Measurements from ENCODE around the gene MSANTD2.

Gene MSANTD2

DNA sequence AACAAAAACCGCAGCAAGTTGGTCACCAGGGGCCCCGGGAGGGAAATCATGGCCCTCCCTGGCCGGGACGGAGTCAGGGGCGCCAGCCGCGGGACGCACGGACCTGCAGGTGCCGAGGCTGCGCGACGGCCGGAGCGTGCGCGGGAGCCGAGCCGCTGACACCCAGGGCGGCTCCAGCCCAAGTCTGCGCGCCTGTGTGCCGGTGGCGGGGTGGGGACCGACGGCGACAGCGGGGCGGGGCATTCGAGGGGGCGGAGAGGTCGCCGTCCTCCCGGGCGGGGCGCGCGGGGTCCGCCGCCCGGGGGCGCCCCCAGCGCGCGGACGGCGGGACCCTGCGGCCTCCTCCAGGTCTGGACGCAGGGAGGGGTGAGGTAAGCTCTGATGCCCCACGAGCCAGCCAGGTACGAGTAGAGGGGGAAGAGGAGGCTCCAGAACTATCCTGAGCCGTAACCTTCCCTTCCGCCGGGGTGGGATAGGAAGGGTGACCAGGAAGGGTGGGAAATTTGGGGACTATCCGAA lies 38.0 kb downstream of the MSANTD2 start, which contains the start of gene ESAM:
ESAM (minus strand) TSS at position 186 of the 519 bp plus-strand sequence; CDS start at position 50, 136 bp downstream.
- peaks cover 8% of the 10 kb centered on the region for H3K4me1 ChIP-seq (ENCODE audit: low read length)
- H3K4me2 ChIP-seq (ENCODE audit: low read length), result peak within 1 kb of the TSS; percentile 94

DNA sequence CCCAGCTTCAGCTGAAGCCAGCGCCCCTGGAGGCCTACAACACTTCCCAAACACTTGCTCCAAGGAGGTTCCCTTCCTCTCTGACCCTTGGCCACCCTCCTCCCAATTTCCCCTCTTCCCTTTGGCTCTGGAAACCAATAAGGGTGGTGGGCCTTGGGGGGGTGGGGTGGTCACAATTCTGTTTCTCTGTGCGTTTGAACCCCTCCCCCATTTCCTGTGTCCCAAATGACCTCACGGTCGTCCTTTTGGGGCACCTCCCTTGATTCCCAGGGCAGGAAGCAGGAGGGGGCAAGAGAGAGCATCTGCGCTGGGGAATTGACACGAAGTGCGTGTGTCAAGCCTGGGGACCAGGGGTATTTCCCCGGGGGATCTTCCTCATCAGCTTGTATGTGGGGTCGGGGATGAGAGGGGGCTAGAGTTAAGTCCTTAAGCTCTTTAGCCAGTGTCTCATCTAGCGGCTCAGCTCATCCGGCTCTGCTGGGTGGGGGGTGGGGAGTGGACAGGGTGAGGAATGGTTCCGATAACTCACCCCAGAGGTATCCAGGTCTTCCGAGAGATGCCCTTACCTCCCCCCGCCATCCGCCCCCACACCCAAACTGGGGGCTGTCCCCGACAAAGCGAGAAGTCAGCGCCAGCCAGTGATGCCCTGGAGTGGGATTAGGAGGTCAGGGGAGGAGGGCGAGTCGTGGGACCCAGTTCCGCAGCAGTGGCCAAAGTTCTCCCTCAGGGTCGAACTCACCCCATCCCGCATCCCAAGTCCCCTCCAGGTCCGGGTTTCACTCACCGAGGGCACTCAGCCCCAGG lies 38.7 kb downstream of the MSANTD2 start:
- Histone ChIP-seq H2AFZ (ENCODE audit: low read depth, low read length) (peak overlapping the region; percentile 75), H3K79me2 (ENCODE audit: low read length) (no peaks in the 10 kb centered on the region), H3K9ac (ENCODE audit: low read length) (peak overlapping the region; percentile 48; the same call in 1 of the 2 replicates), H3K4me3 (ENCODE audit: low read length) (peak overlapping the region; percentile 90), H4K20me1 (ENCODE audit: insufficient read depth, low read length) (peaks cover 5% of the 10 kb centered on the region; the same call in 1 of the 2 replicates), H3K36me3 (replicated peaks; ENCODE audit: low read depth, low read length) (peaks cover 3% of the 10 kb centered on the region), H3K27me3 (ENCODE audit: low read depth, low read length) (peaks cover 17% of the 10 kb centered on the region; the same call in 1 of the 2 replicates), H3K9me3 (ENCODE audit: insufficient read depth, low read length) (no peaks in the 10 kb centered on the region), H3K4me2 (ENCODE audit: low read length) (peak overlapping the region; percentile 94), H3K27ac (ENCODE audit: low read length) (no peak overlapping the region), H3K4me1 (ENCODE audit: low read length) (peaks cover 8% of the 10 kb centered on the region)
- TF ChIP-seq, protein P1, sequence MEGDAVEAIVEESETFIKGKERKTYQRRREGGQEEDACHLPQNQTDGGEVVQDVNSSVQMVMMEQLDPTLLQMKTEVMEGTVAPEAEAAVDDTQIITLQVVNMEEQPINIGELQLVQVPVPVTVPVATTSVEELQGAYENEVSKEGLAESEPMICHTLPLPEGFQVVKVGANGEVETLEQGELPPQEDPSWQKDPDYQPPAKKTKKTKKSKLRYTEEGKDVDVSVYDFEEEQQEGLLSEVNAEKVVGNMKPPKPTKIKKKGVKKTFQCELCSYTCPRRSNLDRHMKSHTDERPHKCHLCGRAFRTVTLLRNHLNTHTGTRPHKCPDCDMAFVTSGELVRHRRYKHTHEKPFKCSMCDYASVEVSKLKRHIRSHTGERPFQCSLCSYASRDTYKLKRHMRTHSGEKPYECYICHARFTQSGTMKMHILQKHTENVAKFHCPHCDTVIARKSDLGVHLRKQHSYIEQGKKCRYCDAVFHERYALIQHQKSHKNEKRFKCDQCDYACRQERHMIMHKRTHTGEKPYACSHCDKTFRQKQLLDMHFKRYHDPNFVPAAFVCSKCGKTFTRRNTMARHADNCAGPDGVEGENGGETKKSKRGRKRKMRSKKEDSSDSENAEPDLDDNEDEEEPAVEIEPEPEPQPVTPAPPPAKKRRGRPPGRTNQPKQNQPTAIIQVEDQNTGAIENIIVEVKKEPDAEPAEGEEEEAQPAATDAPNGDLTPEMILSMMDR (IDR thresholded peaks at IDR 0.05; ENCODE audit: low read depth, low read length), result no peak
- no peak for TF ChIP-seq EZH2phosphoT487 (IDR thresholded peaks at IDR 0.05; ENCODE audit: low read depth)

More for the DNA sequence above, 38.0 kb downstream of the MSANTD2 start, which contains the start of gene ESAM:
- Histone ChIP-seq H3K27me3 (ENCODE audit: low read depth, low read length) (peaks cover 17% of the 10 kb centered on the region; the same call in 1 of the 2 replicates), H4K20me1 (ENCODE audit: insufficient read depth, low read length) (peaks cover 5% of the 10 kb centered on the region; the same call in 1 of the 2 replicates), H3K79me2 (ENCODE audit: low read length) (no peaks in the 10 kb centered on the region), H3K9ac (ENCODE audit: low read length) (peak within 1 kb of the TSS; percentile 60), H2AFZ (ENCODE audit: low read depth, low read length) (peak within 1 kb of the TSS; percentile 75), H3K36me3 (replicated peaks; ENCODE audit: low read depth, low read length) (peaks cover 3% of the 10 kb centered on the region), H3K9me3 (ENCODE audit: insufficient read depth, low read length) (no peaks in the 10 kb centered on the region), H3K27ac (ENCODE audit: low read length) (no peak within 1 kb of the TSS), H3K4me3 (ENCODE audit: low read length) (peak within 1 kb of the TSS; percentile 90)
- TF ChIP-seq EZH2phosphoT487 (IDR thresholded peaks at IDR 0.05; ENCODE audit: low read depth), result no peak
- TF ChIP-seq, protein P1 (IDR thresholded peaks at IDR 0.05; ENCODE audit: low read depth, low read length), result no peak; the same call in 1 of the 2 replicates

DNA sequence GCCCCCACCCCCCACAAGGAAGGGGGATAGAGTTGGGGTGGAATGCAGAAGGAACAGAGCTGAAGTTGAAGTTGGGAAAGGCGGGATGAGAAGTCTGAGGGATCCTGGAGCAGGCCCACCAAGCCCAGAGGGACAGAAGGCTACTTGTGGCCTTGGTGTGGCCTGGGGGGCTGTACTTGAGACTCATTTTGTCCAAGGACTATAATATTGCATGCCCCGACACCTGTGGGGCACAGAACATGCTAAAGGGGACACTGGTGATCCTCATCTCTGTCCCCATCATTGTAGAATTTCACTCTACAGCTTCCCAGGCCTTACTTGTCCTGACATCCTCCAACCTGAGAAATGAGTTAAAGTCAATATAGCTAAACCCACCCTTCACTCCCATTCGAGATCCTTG lies 39.4 kb downstream of the MSANTD2 start:
- Histone ChIP-seq H3K36me3 (replicated peaks; ENCODE audit: low read depth, low read length) (peaks cover 3% of the 10 kb centered on the region), H3K9me3 (ENCODE audit: insufficient read depth, low read length) (no peaks in the 10 kb centered on the region), H3K4me2 (ENCODE audit: low read length) (no peak overlapping the region), H3K79me2 (ENCODE audit: low read length) (no peaks in the 10 kb centered on the region), H4K20me1 (ENCODE audit: insufficient read depth, low read length) (peaks cover 5% of the 10 kb centered on the region; the same call in 1 of the 2 replicates), H3K4me1 (ENCODE audit: low read length) (peaks cover 8% of the 10 kb centered on the region), H3K27me3 (ENCODE audit: low read depth, low read length) (peaks cover 17% of the 10 kb centered on the region; the same call in 1 of the 2 replicates), H3K9ac (ENCODE audit: low read length) (no peak overlapping the region), H3K4me3 (ENCODE audit: low read length) (no peak overlapping the region), H3K27ac (ENCODE audit: low read length) (no peak overlapping the region), H2AFZ (ENCODE audit: low read depth, low read length) (no peak overlapping the region)
- no peak for TF ChIP-seq EZH2phosphoT487 (IDR thresholded peaks at IDR 0.05; ENCODE audit: low read depth)

DNA sequence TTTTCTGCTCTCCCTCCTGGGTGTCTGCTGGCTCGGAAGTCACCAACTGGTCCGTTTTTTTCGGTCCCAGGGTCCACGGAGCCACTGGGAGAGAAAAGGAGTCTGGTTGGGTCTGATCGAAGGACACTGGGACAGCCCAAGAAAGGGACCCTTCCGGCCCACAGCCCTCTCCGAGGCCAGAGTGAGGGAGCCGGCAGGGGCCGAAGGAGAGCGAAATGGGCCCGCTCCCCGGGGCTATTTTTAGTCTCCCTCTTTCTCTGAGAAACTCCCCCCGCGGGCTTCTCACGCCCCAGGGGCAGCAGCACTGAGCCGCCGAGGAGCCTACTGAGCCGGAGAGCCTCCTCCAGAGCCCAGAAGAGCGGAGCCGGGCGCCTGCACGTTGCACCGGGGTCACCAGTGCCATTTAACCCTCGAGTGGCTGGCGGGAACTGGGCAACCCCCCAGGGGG lies 40.0 kb downstream of the MSANTD2 start:
- Histone ChIP-seq H3K27me3 (ENCODE audit: low read depth, low read length) (peaks cover 17% of the 10 kb centered on the region; the same call in 1 of the 2 replicates), H3K4me1 (ENCODE audit: low read length) (peaks cover 8% of the 10 kb centered on the region), H3K9ac (ENCODE audit: low read length) (no peak overlapping the region)

More for the DNA sequence above, 40.0 kb downstream of the MSANTD2 start:
- Histone ChIP-seq H3K9me3 (ENCODE audit: insufficient read depth, low read length) (no peaks in the 10 kb centered on the region), H3K27ac (ENCODE audit: low read length) (no peak overlapping the region), H3K4me3 (ENCODE audit: low read length) (no peak overlapping the region), H3K4me2 (ENCODE audit: low read length) (no peak overlapping the region), H4K20me1 (ENCODE audit: insufficient read depth, low read length) (peaks cover 5% of the 10 kb centered on the region; the same call in 1 of the 2 replicates), H3K79me2 (ENCODE audit: low read length) (no peaks in the 10 kb centered on the region), H3K36me3 (replicated peaks; ENCODE audit: low read depth, low read length) (peaks cover under 1% of the 10 kb centered on the region), H2AFZ (ENCODE audit: low read depth, low read length) (no peak overlapping the region)
- TF ChIP-seq, protein P1 (IDR thresholded peaks at IDR 0.05; ENCODE audit: low read depth, low read length), result no peak
- no peak for TF ChIP-seq EZH2phosphoT487 (IDR thresholded peaks at IDR 0.05; ENCODE audit: low read depth)
